Measurements from ENCODE around the gene RAPGEF4. TPM values are rescaled to one million over a fixed set of nuclear protein-coding genes. Genes with fewer than 3 reads are reported as not detected.

Gene RAPGEF4
- total and polyA plus RNA-seq, 2 of the 8 experiments (the other 6 are each of a cell fraction or from before 2014, with no cell fraction given), result 1.2 to 2.6 TPM

DNA sequence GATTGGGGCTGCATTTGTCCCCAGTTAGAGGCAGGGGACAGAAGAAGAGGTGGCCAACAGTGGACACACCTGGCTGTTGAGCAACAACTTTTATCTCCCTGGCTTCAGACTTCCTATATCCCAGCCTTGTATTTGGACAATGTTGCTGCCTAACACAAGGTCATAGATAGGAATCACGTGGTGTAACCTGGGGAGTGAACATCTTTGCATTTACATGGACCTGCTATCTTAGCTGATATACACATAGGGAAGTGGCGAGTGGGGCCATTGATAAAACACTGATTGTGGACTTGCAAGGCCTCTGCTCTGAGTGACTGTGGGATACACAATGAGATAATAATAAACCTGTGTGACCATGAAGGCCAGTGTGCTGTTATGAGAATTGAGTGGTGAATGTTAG lies 26.9 kb downstream of the RAPGEF4 start:
- Histone ChIP-seq H3K27ac (ENCODE audit: low read depth, low read length) (no peak overlapping the region), H3K36me3 (ENCODE audit: control insufficient read depth in 2 of 4, insufficient read depth in 4 of 4, low read length in 3 of 4) (no peaks in the 10 kb centered on the region), H3K27me3 (replicated peaks in 1 of 4; ENCODE audit: control insufficient read depth in 3 of 4, extremely low read depth in 1 of 4, insufficient read depth in 3 of 4, low read length in 3 of 4) (no peaks in the 10 kb centered on the region), H3K4me2 (ENCODE audit: insufficient read depth in 1 of 2, low read depth in 2 of 2, low read length in 2 of 2) (no peak overlapping the region), H3K4ac (replicated peaks; ENCODE audit: insufficient read length, low read depth, low read length) (no peak overlapping the region), H2BK15ac (ENCODE audit: low read length) (no peak overlapping the region), H4K5ac (ENCODE audit: insufficient read length, low read depth, low read length) (no peak overlapping the region), H3K4me1 (replicated peaks in 1 of 4; ENCODE audit: control insufficient read depth in 3 of 4, insufficient read depth in 4 of 4, low read length in 3 of 4) (no peaks in the 10 kb centered on the region), H3K14ac (ENCODE audit: insufficient read length) (no peak overlapping the region), H4K91ac (replicated peaks; ENCODE audit: insufficient read length, low read length) (no peak overlapping the region), H2BK12ac (ENCODE audit: low read depth, low read length) (no peak overlapping the region), H2AFZ (ENCODE audit: low read length) (no peak overlapping the region), H3K18ac (ENCODE audit: extremely low read depth, low read length) (no peak overlapping the region), H2AK5ac (ENCODE audit: low read depth, low read length) (no peak overlapping the region), H3K79me2 (ENCODE audit: control insufficient read depth in 1 of 2, insufficient read depth in 2 of 2, low read length in 2 of 2) (no peaks in the 10 kb centered on the region), H3K79me1 (ENCODE audit: low read depth, low read length) (no peaks in the 10 kb centered on the region), H3K56ac (replicated peaks; ENCODE audit: insufficient read length, low read depth, low read length) (no peak overlapping the region), H2BK20ac (ENCODE audit: low read length) (no peak overlapping the region), H3K23me2 (ENCODE audit: low read depth, low read length) (no peaks in the 10 kb centered on the region), H3K9ac (replicated peaks in 1 of 4; ENCODE audit: extremely low read depth in 1 of 4, low read depth in 3 of 4, low read length in 3 of 4) (no peak overlapping the region), H3K4me3 (ENCODE audit: extremely low read depth in 1 of 4, insufficient read depth in 2 of 4, low read depth in 3 of 4, low read length in 4 of 4) (no peak overlapping the region), H4K20me1 (replicated peaks in 1 of 2; ENCODE audit: control insufficient read depth in 1 of 2, insufficient read depth in 2 of 2, low read length in 2 of 2) (no peaks in the 10 kb centered on the region), H3K23ac (ENCODE audit: insufficient read length) (no peak overlapping the region), H2BK120ac (replicated peaks; ENCODE audit: low read depth, low read length) (no peak overlapping the region), H3K9me3 (ENCODE audit: insufficient read depth in 2 of 2, low read depth in 1 of 2, low read length in 1 of 2) (peaks cover 0 to 4% of the 10 kb centered on the region in 2 experiments; a peak in 1 of 4 replicates), H2BK5ac (ENCODE audit: low read depth, low read length) (no peak overlapping the region), H4K8ac (ENCODE audit: extremely low read depth, insufficient read depth, low read length) (no peak overlapping the region)
- FAIRE-seq (no peak), DNase-seq (ENCODE audit: low read depth in 1 of 2, low spot score in 2 of 2) (no peak)
- POLR2A ChIA-PET (ENCODE audit: partially characterized antibody), result no interaction called here
- no peak for TF ChIP-seq RXRA (IDR thresholded peaks at IDR 0.05; ENCODE audit: insufficient read depth, low read depth, low read length)
- no peak for TF ChIP-seq SP2 (IDR thresholded peaks at IDR 0.05; ENCODE audit: low read length)
- no peak for TF ChIP-seq SUZ12 (IDR thresholded peaks at IDR 0.05; ENCODE audit: low read length)
- no peak for TF ChIP-seq BACH1 (IDR thresholded peaks at IDR 0.05; ENCODE audit: low read length)
- TF ChIP-seq, protein P1, sequence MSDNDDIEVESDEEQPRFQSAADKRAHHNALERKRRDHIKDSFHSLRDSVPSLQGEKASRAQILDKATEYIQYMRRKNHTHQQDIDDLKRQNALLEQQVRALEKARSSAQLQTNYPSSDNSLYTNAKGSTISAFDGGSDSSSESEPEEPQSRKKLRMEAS (IDR thresholded peaks at IDR 0.05), result no peak
- 77% methylated on average over 2 of the region's 2 CpGs; no CpG with 5 or more reads in 1 of the 2 experiments for WGBS, 2 experiments (ENCODE audit: extremely low coverage in 1 of 2, insufficient coverage in 1 of 2, insufficient read length in 1 of 2, insufficient replicate concordance in 2 of 2, low coverage in 1 of 2, low lambda C conversion rate in 2 of 2, missing lambda C conversion rate in 1 of 2)
- CTCF ChIA-PET (ENCODE audit: partially characterized antibody), result no interaction called here

Data from H1 (cell line).